ENCODE measurements around the gene NEAT1. TPM values are rescaled to one million over a fixed set of nuclear protein-coding genes. Genes with fewer than 3 reads are reported as not detected.

NEAT1 gene
- total and polyA plus RNA-seq, 9 of the 15 experiments (the other 6 are each of a cell fraction or from before 2014, with no cell fraction given), result 20.1 to 389 (median 62.8) TPM

GRCh38 chr11:65427691-65428577 is 5.3 kb downstream of the NEAT1 start (continued):
- TF ChIP-seq ZNF274 (IDR thresholded peaks at IDR 0.05; ENCODE audit: borderline replicate concordance, low read depth, low read length) (no peak), EGR1 (conservative IDR thresholded peaks at IDR 0.05) (no peak), RBFOX2 (IDR thresholded peaks at IDR 0.05; ENCODE audit: low read depth, low read length) (peak; percentile 6; the same call in 1 of the 2 replicates), LCOR (CRISPR knock-in tag; IDR thresholded peaks at IDR 0.05) (peak; percentile 65; the same call in 1 of the 2 replicates), ZKSCAN1 (IDR thresholded peaks at IDR 0.05; ENCODE audit: low read depth, low read length) (no peak; the same call in 1 of the 2 replicates), MCM3 (IDR thresholded peaks at IDR 0.05) (no peak), SAP30 (IDR thresholded peaks at IDR 0.05; ENCODE audit: borderline replicate concordance, insufficient read depth, low read depth, low read length, poor library complexity, severe bottlenecking) (no peak), DNMT1 (IDR thresholded peaks at IDR 0.05) (peak; percentile 82; the same call in 1 of the 2 replicates), HMG20B (CRISPR knock-in tag; IDR thresholded peaks at IDR 0.05) (peak; percentile 86; the same call in 1 of the 2 replicates), FOXJ3 (CRISPR knock-in tag; IDR thresholded peaks at IDR 0.05) (no peak), CEBPB (tag; IDR thresholded peaks at IDR 0.05) (no peak), TAF15 (IDR thresholded peaks at IDR 0.05; ENCODE audit: low read depth, low read length) (no peak)
- TF ChIP-seq, protein P1, sequence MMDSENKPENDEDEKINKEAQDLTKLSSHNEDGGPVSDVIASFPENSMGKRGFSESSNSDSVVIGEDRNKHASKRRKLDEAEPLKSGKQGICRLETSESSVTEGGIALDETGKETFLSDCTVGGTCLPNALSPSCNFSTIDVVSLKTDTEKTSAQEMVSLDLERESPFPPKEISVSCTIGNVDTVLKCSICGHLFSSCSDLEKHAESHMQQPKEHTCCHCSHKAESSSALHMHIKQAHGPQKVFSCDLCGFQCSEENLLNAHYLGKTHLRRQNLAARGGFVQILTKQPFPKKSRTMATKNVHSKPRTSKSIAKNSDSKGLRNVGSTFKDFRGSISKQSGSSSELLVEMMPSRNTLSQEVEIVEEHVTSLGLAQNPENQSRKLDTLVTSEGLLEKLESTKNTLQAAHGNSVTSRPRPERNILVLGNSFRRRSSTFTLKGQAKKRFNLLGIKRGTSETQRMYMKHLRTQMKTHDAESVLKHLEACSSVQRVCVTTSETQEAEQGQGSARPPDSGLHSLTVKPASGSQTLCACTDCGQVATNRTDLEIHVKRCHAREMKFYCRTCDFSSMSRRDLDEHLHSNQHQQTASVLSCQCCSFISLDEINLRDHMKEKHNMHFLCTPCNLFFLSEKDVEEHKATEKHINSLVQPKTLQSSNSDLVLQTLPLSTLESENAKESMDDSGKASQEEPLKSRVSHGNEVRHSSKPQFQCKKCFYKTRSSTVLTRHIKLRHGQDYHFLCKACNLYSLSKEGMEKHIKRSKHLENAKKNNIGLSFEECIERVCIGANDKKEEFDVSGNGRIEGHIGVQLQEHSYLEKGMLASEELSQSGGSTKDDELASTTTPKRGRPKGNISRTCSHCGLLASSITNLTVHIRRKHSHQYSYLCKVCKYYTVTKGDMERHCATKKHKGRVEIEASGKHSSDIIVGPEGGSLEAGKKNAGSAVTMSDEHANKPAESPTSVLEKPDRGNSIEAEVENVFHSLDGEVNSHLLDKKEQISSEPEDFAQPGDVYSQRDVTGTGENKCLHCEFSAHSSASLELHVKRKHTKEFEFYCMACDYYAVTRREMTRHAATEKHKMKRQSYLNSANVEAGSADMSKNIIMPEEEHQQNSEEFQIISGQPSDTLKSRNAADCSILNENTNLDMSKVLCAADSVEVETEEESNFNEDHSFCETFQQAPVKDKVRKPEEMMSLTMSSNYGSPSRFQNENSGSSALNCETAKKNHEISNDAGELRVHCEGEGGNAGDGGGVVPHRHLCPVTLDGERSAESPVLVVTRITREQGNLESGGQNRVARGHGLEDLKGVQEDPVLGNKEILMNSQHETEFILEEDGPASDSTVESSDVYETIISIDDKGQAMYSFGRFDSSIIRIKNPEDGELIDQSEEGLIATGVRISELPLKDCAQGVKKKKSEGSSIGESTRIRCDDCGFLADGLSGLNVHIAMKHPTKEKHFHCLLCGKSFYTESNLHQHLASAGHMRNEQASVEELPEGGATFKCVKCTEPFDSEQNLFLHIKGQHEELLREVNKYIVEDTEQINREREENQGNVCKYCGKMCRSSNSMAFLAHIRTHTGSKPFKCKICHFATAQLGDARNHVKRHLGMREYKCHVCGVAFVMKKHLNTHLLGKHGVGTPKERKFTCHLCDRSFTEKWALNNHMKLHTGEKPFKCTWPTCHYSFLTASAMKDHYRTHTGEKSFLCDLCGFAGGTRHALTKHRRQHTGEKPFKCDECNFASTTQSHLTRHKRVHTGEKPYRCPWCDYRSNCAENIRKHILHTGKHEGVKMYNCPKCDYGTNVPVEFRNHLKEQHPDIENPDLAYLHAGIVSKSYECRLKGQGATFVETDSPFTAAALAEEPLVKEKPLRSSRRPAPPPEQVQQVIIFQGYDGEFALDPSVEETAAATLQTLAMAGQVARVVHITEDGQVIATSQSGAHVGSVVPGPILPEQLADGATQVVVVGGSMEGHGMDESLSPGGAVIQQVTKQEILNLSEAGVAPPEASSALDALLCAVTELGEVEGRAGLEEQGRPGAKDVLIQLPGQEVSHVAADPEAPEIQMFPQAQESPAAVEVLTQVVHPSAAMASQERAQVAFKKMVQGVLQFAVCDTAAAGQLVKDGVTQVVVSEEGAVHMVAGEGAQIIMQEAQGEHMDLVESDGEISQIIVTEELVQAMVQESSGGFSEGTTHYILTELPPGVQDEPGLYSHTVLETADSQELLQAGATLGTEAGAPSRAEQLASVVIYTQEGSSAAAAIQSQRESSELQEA (IDR thresholded peaks at IDR 0.05; ENCODE audit: low read depth), result no peak
- TF ChIP-seq, protein P2, sequence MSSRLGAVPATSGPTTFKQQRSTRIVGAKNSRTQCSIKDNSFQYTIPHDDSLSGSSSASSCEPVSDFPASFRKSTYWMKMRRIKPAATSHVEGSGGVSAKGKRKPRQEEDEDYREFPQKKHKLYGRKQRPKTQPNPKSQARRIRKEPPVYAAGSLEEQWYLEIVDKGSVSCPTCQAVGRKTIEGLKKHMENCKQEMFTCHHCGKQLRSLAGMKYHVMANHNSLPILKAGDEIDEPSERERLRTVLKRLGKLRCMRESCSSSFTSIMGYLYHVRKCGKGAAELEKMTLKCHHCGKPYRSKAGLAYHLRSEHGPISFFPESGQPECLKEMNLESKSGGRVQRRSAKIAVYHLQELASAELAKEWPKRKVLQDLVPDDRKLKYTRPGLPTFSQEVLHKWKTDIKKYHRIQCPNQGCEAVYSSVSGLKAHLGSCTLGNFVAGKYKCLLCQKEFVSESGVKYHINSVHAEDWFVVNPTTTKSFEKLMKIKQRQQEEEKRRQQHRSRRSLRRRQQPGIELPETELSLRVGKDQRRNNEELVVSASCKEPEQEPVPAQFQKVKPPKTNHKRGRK (tag; IDR thresholded peaks at IDR 0.05), result no peak
- TF ChIP-seq, protein P3, sequence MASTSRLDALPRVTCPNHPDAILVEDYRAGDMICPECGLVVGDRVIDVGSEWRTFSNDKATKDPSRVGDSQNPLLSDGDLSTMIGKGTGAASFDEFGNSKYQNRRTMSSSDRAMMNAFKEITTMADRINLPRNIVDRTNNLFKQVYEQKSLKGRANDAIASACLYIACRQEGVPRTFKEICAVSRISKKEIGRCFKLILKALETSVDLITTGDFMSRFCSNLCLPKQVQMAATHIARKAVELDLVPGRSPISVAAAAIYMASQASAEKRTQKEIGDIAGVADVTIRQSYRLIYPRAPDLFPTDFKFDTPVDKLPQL (IDR thresholded peaks at IDR 0.05; ENCODE audit: extremely low read depth, insufficient read length), result no peak

All from K562 (cell line).